Loucy (cell line): ENCODE data around the gene TICAM1.

Experiments
- EZH2phosphoT487 ChIP-seq: fragments of 200-600 bp; IDR thresholded peaks from 2 replicates; pipeline ENCODE4 v1.6.1; 2018; ENCODE audit warnings: antibody characterized with exemption, mild to moderate bottlenecking, moderate library complexity, borderline replicate concordance
- TF ChIP-seq, protein P1 (sequence below): fragments of 200-600 bp; sonication (generic); conservative IDR thresholded peaks from 2 replicates; pipeline ENCODE4 v1.5.1; 2014; ENCODE audit warnings: mild to moderate bottlenecking, antibody characterized with exemption, low read length

DNA sequence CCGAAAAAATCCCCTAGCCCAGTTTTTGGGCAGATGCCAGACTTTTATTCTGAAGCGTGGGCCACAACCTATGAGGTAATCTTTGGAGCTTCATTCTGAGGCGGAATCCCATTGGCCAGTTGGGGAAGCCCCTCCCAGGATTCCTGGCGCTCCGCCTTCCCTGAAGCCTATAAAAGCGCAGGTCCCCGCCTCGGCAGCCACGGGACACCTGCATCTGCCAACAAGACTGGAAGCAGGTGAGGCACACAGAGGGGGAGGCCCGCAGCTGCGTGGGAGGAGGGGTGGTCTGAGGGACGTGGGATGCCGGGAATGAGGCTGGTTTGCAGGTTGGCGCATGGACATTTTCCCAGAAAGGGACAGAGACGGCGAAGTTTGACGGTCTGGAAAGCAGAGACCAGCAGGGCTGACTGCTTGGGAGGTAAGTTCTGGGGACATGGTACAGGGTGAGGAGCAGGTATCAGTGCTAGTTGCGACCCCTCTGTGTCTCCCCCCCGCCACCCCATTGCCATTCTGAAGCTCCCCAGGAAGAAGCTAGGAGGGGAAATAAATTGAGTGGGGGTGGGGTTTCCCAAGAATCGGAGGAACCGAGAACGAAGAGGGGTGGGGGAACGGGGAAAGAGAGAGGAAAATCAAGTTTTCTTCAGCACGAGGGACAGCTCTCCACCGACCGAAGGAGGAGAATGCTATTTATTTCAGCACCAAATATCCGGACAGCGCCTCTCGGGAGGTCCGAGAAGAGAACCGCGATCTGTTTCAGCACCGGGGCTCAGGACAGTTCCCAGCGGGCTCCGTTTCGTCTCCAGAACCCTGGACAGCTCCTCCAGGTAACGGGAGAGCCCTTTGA, 62.4 kb downstream of the TICAM1 start:
- TF ChIP-seq, protein P1, sequence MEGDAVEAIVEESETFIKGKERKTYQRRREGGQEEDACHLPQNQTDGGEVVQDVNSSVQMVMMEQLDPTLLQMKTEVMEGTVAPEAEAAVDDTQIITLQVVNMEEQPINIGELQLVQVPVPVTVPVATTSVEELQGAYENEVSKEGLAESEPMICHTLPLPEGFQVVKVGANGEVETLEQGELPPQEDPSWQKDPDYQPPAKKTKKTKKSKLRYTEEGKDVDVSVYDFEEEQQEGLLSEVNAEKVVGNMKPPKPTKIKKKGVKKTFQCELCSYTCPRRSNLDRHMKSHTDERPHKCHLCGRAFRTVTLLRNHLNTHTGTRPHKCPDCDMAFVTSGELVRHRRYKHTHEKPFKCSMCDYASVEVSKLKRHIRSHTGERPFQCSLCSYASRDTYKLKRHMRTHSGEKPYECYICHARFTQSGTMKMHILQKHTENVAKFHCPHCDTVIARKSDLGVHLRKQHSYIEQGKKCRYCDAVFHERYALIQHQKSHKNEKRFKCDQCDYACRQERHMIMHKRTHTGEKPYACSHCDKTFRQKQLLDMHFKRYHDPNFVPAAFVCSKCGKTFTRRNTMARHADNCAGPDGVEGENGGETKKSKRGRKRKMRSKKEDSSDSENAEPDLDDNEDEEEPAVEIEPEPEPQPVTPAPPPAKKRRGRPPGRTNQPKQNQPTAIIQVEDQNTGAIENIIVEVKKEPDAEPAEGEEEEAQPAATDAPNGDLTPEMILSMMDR = no peak
- no peak for TF ChIP-seq EZH2phosphoT487
